ENCODE results near the gene MDM1.

Gene MDM1

DNA sequence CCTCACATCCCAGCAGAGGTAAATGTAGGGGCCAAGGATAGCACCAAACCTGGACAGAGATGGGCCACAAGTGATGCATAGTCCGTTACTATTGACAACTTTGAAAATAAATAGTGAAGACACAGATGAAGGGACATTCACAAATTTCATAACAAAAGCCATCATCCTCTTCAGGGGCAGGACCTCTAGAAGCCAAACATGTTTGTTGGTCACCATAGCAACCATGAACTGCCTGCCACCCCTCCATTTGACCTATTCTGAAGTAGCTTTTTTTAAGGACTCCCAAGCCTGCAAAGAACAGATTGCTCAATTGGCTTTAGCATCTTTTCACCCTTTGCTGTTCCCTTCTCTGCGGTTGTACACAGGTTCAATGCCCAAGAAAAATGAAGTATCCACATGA lies 35.7 kb upstream of the MDM1 start:
- no peaks in the 10 kb centered on the region for H3K36me3 ChIP-seq (ENCODE audit: insufficient read depth, low read length)
- no peak overlapping the region for H3K27ac ChIP-seq (ENCODE audit: low read depth, low read length)
- H3K4me1 ChIP-seq (ENCODE audit: insufficient read depth, low read length), result peaks cover 11% of the 10 kb centered on the region
- no peak overlapping the region for H3K4me3 ChIP-seq (ENCODE audit: low read depth in 1 of 2, low read length in 2 of 2)
- H3K9ac ChIP-seq (ENCODE audit: low read length), result no peak overlapping the region
- H3K9me3 ChIP-seq (ENCODE audit: low read length), result no peaks in the 10 kb centered on the region
- H3K27me3 ChIP-seq (ENCODE audit: control insufficient read depth in 1 of 2, insufficient read depth in 2 of 2, low read length in 2 of 2), result no peaks in the 10 kb centered on the region

DNA sequence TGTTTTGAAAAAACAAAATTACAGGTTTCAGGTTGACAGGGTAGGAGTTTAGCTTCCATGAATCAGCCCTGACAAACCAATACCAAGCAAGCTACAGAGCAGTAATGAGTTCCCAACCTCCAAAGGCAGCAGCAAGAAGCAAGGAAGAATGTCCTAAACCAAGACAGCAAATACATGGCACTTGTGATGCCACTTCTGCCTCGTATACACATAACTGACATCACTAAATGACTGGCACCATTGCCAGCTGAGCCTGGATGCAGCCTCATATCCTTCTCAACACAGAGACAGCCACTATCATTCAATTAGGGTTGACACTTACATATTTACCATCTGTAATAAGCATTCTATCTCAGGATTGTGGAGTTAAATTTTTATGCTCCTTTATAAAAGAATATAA lies 35.0 kb upstream of the MDM1 start:
- H3K4me3 ChIP-seq (ENCODE audit: low read depth in 1 of 2, low read length in 2 of 2), result no peak overlapping the region
- no peaks in the 10 kb centered on the region for H3K27me3 ChIP-seq (ENCODE audit: control insufficient read depth in 1 of 2, insufficient read depth in 2 of 2, low read length in 2 of 2)
- peaks cover 11% of the 10 kb centered on the region for H3K4me1 ChIP-seq (ENCODE audit: insufficient read depth, low read length)
- H3K36me3 ChIP-seq (ENCODE audit: insufficient read depth, low read length), result no peaks in the 10 kb centered on the region
- no peak overlapping the region for H3K9ac ChIP-seq (ENCODE audit: low read length)
- no peaks in the 10 kb centered on the region for H3K9me3 ChIP-seq (ENCODE audit: low read length)
- H3K27ac ChIP-seq (ENCODE audit: low read depth, low read length), result no peak overlapping the region

DNA sequence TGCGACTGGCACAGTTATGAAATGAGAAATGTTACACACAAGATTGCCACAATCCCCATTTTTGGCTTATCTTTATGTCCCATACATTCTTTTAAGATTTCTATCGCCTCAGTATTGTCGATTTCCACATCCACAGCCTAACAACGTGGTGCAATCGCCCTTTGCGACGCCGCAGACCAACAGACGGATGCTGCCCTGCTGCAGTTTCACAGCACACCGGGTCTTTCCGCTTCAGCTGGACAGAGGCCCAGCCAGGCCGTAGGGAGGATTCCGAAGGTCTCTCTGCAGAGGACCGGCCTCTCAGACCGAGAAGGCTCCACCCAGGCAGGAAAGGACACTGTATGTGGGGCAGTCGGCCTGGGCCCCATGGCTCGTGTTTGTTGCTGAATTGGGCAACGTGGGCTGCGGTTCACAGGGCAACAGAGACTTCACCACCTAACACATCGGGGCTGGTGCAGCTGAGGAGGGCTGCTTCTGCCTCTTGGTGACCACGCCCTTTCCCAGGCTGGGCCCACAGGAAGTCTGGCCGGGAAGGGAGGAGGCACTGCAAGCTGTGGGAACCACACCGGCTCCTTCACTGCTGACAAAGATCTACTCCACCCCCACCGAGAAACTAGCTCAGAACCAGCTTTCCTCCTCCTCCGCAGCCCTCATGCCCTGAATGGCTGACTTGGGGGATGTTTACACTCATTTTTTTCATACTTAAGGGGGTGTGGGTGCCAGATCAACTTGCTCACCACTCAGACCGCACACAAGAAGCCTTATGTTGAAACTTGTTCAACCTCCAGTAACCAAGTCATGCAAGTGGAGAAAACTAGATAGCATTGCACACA lies 32.9 kb upstream of the MDM1 start:
- no peaks in the 10 kb centered on the region for H3K27me3 ChIP-seq (ENCODE audit: control insufficient read depth in 1 of 2, insufficient read depth in 2 of 2, low read length in 2 of 2)
- no peaks in the 10 kb centered on the region for H3K9me3 ChIP-seq (ENCODE audit: low read length)
- H3K27ac ChIP-seq (ENCODE audit: low read depth, low read length), result peak overlapping the region; percentile 92
- peaks cover 11% of the 10 kb centered on the region for H3K4me1 ChIP-seq (ENCODE audit: insufficient read depth, low read length)
- peak overlapping the region; percentile 29 to 53 for H3K4me3 ChIP-seq (ENCODE audit: low read depth in 1 of 2, low read length in 2 of 2)
- no peaks in the 10 kb centered on the region for H3K36me3 ChIP-seq (ENCODE audit: insufficient read depth, low read length)
- H3K9ac ChIP-seq (ENCODE audit: low read length), result peak overlapping the region; percentile 21

DNA sequence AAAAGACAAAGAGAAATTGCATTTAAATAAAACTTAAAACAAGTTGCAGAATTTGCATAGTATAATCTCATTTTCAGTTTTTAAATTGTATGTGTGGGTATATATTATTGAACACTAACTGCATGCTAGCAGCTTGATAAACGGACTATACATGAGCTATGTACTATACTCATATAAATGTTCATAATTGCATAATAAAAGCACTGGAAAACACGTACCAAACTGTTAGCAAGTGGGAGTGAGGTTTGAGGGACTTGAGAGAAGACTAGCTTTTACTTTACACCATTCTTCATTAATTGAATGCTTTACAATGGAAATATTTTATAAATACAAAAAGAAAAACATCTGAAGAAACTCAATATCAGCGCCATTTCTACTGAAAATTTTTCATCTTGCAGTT lies 32.2 kb upstream of the MDM1 start:
- Histone ChIP-seq H3K27ac (ENCODE audit: low read depth, low read length) (peak overlapping the region; percentile 92), H3K4me1 (ENCODE audit: insufficient read depth, low read length) (peaks cover 12% of the 10 kb centered on the region), H3K4me3 (ENCODE audit: low read depth in 1 of 2, low read length in 2 of 2) (no peak overlapping the region), H3K9me3 (ENCODE audit: low read length) (no peaks in the 10 kb centered on the region), H3K36me3 (ENCODE audit: insufficient read depth, low read length) (no peaks in the 10 kb centered on the region), H3K9ac (ENCODE audit: low read length) (peak overlapping the region; percentile 21), H3K27me3 (ENCODE audit: control insufficient read depth in 1 of 2, insufficient read depth in 2 of 2, low read length in 2 of 2) (no peaks in the 10 kb centered on the region)

DNA sequence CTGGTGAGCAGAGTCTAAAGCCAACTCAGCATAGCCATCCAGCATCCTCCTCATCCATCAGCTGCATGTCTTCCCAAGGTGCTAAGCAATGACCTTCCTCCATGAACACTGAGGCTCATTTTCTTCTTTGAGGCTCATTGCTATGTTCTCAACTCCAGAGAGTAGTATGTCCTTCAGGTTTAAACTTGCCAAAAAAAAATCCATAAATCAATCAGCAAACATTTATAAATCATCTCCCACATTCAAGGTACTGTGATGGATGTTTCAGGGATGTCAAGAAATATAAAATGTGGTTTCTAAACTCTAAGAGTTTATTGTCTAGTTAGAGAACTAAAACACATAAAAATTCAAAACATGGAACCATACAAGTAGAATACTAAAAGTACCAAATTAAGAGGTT lies 29.8 kb upstream of the MDM1 start:
- no peak overlapping the region for H3K9ac ChIP-seq (ENCODE audit: low read length)
- H3K9me3 ChIP-seq (ENCODE audit: low read length), result no peaks in the 10 kb centered on the region
- no peaks in the 10 kb centered on the region for H3K27me3 ChIP-seq (ENCODE audit: control insufficient read depth in 1 of 2, insufficient read depth in 2 of 2, low read length in 2 of 2)
- no peak overlapping the region for H3K27ac ChIP-seq (ENCODE audit: low read depth, low read length)
- no peak overlapping the region for H3K4me3 ChIP-seq (ENCODE audit: low read depth in 1 of 2, low read length in 2 of 2)
- H3K4me1 ChIP-seq (ENCODE audit: insufficient read depth, low read length), result peaks cover 22% of the 10 kb centered on the region
- no peaks in the 10 kb centered on the region for H3K36me3 ChIP-seq (ENCODE audit: insufficient read depth, low read length)

DNA sequence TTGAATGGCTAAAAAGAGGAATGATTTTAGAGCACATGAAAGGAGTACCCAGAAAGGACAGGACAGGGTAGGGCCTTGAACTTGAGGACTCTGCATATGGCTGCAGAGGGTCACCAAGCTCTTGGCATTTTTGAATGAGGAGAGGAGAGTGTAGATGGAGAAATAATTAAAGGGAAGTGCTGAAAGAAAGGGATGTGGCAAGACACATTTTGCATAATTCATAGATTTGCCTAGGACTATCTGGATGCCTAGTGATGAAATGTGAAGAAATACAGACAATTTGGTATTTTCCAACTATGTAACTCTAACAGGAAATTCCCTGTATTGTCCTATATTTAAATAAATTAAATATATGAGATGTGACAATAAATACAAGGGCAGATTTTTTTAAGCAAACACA lies 27.5 kb upstream of the MDM1 start:
- H3K9me3 ChIP-seq (ENCODE audit: low read length), result no peaks in the 10 kb centered on the region
- no peak overlapping the region for H3K27ac ChIP-seq (ENCODE audit: low read depth, low read length)
- H3K4me1 ChIP-seq (ENCODE audit: insufficient read depth, low read length), result peaks cover 21% of the 10 kb centered on the region
- H3K27me3 ChIP-seq (ENCODE audit: control insufficient read depth in 1 of 2, insufficient read depth in 2 of 2, low read length in 2 of 2), result no peaks in the 10 kb centered on the region
- H3K9ac ChIP-seq (ENCODE audit: low read length), result no peak overlapping the region
- H3K4me3 ChIP-seq (ENCODE audit: low read depth in 1 of 2, low read length in 2 of 2), result no peak overlapping the region
- H3K36me3 ChIP-seq (ENCODE audit: insufficient read depth, low read length), result no peaks in the 10 kb centered on the region

DNA sequence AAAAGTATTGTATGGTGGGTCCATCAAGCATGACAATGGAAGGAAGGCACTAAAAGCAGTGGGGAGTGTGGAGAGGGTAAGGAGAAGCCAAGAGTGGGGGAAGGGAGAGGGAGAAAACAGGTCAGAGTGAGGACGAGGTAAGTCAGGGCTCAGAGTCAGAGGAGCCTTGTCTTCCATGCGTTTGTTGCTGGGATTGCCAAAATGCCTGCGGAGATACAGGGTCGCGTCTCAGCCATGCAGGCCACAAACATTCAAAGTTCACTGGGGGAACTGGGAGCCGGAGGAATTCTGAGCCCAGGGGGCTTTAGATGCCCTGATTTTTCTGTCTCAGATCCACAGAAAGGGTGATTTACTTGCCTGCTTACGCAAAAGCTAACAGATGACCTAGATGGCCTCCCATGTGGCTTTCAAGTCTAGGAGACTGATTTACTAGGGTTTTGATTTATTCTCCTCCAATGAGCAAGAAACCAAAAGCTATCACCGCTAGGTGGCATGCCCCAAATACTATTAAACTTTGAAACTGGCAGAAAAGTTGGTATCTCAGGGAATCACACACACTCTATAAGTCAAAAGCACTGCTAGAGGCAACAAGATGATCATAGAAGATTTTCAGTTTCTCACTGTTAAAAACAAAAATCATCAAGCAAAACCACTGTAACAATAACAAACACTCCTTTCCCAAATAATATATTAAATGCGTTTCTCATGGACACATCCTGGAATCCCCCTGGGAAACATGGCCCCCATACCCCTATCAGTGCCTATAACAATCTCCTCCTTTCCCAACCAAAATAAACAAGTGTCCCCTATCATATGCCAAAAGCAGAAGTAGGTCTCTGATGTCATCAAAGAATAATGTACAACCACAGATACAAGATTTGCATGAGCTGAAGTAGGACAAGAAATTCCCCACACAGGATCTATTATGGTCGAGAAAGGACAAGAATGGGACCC lies 26.6 kb upstream of the MDM1 start:
- Histone ChIP-seq H3K27ac (ENCODE audit: low read depth, low read length) (peak overlapping the region; percentile 63), H3K4me3 (ENCODE audit: low read depth in 1 of 2, low read length in 2 of 2) (peak overlapping the region in 1 of 2 donors; percentile 32), H3K9ac (ENCODE audit: low read length) (no peak overlapping the region), H3K4me1 (ENCODE audit: insufficient read depth, low read length) (peaks cover 19% of the 10 kb centered on the region), H3K27me3 (ENCODE audit: control insufficient read depth in 1 of 2, insufficient read depth in 2 of 2, low read length in 2 of 2) (no peaks in the 10 kb centered on the region), H3K36me3 (ENCODE audit: insufficient read depth, low read length) (no peaks in the 10 kb centered on the region), H3K9me3 (ENCODE audit: low read length) (no peaks in the 10 kb centered on the region)

DNA sequence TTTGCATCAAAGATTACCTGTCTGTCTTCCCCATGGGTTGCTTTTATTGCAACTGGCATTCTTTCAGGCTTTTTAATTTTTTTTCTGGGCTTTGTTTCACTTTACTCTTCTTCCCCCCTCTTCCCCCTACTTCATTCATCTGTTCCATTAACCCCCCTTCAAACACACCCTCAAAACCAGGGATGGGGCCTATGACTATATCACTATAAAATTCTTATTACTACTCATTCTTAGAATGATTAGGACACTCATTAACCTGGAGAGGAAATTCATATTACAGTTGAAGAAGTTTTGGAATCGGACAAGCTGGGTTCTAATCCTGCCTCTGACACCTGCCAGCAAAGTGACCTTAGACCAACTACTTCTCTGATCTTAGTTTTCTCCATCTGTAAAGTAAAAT lies 24.8 kb upstream of the MDM1 start:
- Histone ChIP-seq H3K9me3 (ENCODE audit: low read length) (no peaks in the 10 kb centered on the region), H3K4me1 (ENCODE audit: insufficient read depth, low read length) (peaks cover 19% of the 10 kb centered on the region), H3K27me3 (ENCODE audit: control insufficient read depth in 1 of 2, insufficient read depth in 2 of 2, low read length in 2 of 2) (no peaks in the 10 kb centered on the region), H3K9ac (ENCODE audit: low read length) (no peak overlapping the region), H3K27ac (ENCODE audit: low read depth, low read length) (no peak overlapping the region), H3K36me3 (ENCODE audit: insufficient read depth, low read length) (no peaks in the 10 kb centered on the region), H3K4me3 (ENCODE audit: low read depth in 1 of 2, low read length in 2 of 2) (no peak overlapping the region)

DNA sequence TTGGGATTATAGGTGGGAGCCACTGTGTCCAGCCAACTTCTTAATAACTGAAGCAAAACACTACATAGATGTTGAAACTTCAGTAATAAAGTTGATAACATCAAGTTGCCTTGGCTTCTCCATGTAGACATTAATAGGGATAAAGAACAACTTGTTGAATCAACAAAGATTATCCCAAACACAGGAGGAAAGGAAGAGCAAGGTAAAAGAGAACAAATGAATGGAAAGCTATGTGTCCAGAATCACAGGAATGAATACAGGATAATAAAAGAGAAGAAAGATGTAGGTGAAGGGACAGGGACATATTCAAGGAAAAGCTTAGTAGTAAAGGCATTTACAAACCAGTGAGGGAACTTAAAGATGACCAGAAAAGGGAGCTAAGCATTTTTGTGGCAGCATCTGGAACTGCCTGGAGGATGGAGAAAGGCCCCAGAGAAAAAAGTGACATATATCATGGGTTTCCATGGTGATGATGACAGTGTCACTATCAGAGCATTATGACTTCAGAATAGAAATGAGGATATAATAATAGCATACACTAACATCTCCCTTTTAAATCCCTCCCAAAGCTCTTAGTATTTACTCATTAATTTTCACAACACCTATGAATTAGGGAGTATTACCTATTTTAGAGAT lies 24.0 kb upstream of the MDM1 start:
- no peaks in the 10 kb centered on the region for H3K27me3 ChIP-seq (ENCODE audit: control insufficient read depth in 1 of 2, insufficient read depth in 2 of 2, low read length in 2 of 2)
- no peak overlapping the region for H3K4me3 ChIP-seq (ENCODE audit: low read depth in 1 of 2, low read length in 2 of 2)
- H3K36me3 ChIP-seq (ENCODE audit: insufficient read depth, low read length), result no peaks in the 10 kb centered on the region
- H3K9ac ChIP-seq (ENCODE audit: low read length), result no peak overlapping the region
- H3K9me3 ChIP-seq (ENCODE audit: low read length), result no peaks in the 10 kb centered on the region
- no peak overlapping the region for H3K27ac ChIP-seq (ENCODE audit: low read depth, low read length)
- H3K4me1 ChIP-seq (ENCODE audit: insufficient read depth, low read length), result peaks cover 19% of the 10 kb centered on the region

DNA sequence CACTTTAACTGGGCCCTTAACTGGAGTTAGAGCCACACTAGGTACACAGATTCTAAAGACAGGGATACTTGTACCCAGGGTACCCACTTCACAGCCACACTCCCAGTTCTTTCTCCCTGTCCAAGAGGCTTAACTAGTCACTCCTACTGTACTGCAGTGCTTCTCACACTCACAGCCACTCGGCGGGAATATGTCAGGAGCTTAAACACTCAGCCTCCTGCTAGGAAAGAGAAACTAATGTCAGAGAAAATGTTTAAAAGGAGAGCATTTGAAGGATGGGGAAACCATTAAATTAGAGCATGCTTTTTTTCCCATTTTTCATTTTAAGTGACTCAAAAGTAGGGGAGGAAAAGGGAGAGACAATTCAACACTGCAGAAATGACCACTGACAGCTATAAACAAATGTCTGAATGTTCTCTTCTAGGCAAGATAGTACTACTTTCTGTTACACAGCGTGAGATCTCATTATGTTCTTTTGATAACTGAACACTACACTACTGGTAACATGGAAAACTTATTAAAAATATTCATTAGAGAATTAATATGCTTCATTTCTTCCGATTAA lies 22.9 kb upstream of the MDM1 start:
- H3K36me3 ChIP-seq (ENCODE audit: insufficient read depth, low read length), result no peaks in the 10 kb centered on the region
- no peaks in the 10 kb centered on the region for H3K9me3 ChIP-seq (ENCODE audit: low read length)
- peaks cover 27% of the 10 kb centered on the region for H3K4me1 ChIP-seq (ENCODE audit: insufficient read depth, low read length)
- H3K9ac ChIP-seq (ENCODE audit: low read length), result no peak overlapping the region
- no peak overlapping the region for H3K4me3 ChIP-seq (ENCODE audit: low read depth in 1 of 2, low read length in 2 of 2)
- no peak overlapping the region for H3K27ac ChIP-seq (ENCODE audit: low read depth, low read length)
- no peaks in the 10 kb centered on the region for H3K27me3 ChIP-seq (ENCODE audit: control insufficient read depth in 1 of 2, insufficient read depth in 2 of 2, low read length in 2 of 2)

DNA sequence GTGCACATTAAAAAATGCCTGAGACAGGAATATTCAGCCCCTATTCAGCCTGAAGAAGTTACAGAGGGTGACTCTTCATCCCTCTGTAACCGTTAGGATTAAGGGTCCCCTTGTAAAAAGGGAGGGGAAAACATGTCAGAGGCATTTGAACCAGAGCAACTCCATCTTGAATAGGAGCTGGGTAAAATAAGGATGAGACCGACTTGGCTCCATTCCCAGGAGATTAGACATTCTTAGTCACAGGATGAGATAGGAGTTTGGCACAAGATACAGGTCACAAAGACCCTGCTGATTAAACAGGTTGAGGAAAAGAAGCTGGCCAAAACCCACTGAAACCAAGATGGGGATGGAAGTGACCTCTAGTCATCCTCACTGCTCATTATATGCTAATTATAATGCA lies 19.9 kb upstream of the MDM1 start:
- Histone ChIP-seq H3K27me3 (ENCODE audit: control insufficient read depth in 1 of 2, insufficient read depth in 2 of 2, low read length in 2 of 2) (no peaks in the 10 kb centered on the region), H3K9me3 (ENCODE audit: low read length) (no peaks in the 10 kb centered on the region), H3K36me3 (ENCODE audit: insufficient read depth, low read length) (no peaks in the 10 kb centered on the region)

More for the DNA sequence above, 19.9 kb upstream of the MDM1 start:
- Histone ChIP-seq H3K4me3 (ENCODE audit: low read depth in 1 of 2, low read length in 2 of 2) (no peak overlapping the region), H3K9ac (ENCODE audit: low read length) (no peak overlapping the region), H3K27ac (ENCODE audit: low read depth, low read length) (no peak overlapping the region), H3K4me1 (ENCODE audit: insufficient read depth, low read length) (peaks cover 33% of the 10 kb centered on the region)

Measured in muscle layer of colon (tissue), 2 donors.